Breast epithelium (tissue), 3 donors: ENCODE data around the gene ZSCAN29.

ENCODE experiments used
- CTCF ChIP-seq, 3 donors: fragments of 450-650 bp; IDR thresholded peaks; one replicate each; pipeline ENCODE4 v1.5.1; 2016 to 2017; ENCODE audit warnings: antibody characterized with exemption in 3 of 3, mild to moderate bottlenecking in 3 of 3, moderate library complexity in 3 of 3
- POLR2A ChIP-seq: fragments of 450-650 bp; IDR thresholded peaks from one replicate; pipeline ENCODE4 v1.6.1; 2016; ENCODE audit warnings: antibody characterized with exemption, mild to moderate bottlenecking, moderate library complexity

- TF ChIP-seq CTCF (IDR thresholded peaks at IDR 0.05) = no peak
- no peak for TF ChIP-seq POLR2A
Measured at GRCh38 chr15:43412096-43412495, 41.3 kb upstream of the ZSCAN29 start.
